ENCODE results near the gene KIRREL2. TPM values are rescaled to one million over a fixed set of nuclear protein-coding genes. Genes with fewer than 3 reads are reported as not detected.

Gene KIRREL2
- total RNA-seq, 1 experiment from 2014 or later: 5.0 TPM

Other genes starting within 250 kb of the KIRREL2 start
- 23.2 TPM for gene HAUS5, start 244.2 kb upstream of the KIRREL2 start, total RNA-seq (2021; ENCODE audit: unreplicated experiment)
- gene RBM42, start 227.9 kb upstream of the KIRREL2 start, total RNA-seq (2021; ENCODE audit: unreplicated experiment): 180 TPM
- 2.8 TPM for gene ETV2, start 215.2 kb upstream of the KIRREL2 start, total RNA-seq (2021; ENCODE audit: unreplicated experiment)
- gene COX6B1, start 208.6 kb upstream of the KIRREL2 start, total RNA-seq (2021; ENCODE audit: unreplicated experiment): 835 TPM
- 0.67 TPM for gene UPK1A, start 190.4 kb upstream of the KIRREL2 start, total RNA-seq (2021; ENCODE audit: unreplicated experiment)
- gene ZBTB32, start 152.4 kb upstream of the KIRREL2 start, total RNA-seq (2021; ENCODE audit: unreplicated experiment): not detected
- 68.8 TPM for gene KMT2B, start 138.9 kb upstream of the KIRREL2 start, total RNA-seq (2021; ENCODE audit: unreplicated experiment)
- gene IGFLR1, start 114.5 kb upstream of the KIRREL2 start, total RNA-seq (2021; ENCODE audit: unreplicated experiment): 12.5 TPM
- 29.8 TPM for gene U2AF1L4, start 111.5 kb upstream of the KIRREL2 start, total RNA-seq (2021; ENCODE audit: unreplicated experiment)
- gene PSENEN, start 111.3 kb upstream of the KIRREL2 start, total RNA-seq (2021; ENCODE audit: unreplicated experiment): 169 TPM
- gene LIN37, start 108.3 kb upstream of the KIRREL2 start, total RNA-seq (2021; ENCODE audit: unreplicated experiment): 23.5 TPM
- 0.87 TPM for gene HSPB6, start 99.9 kb upstream of the KIRREL2 start, total RNA-seq (2021; ENCODE audit: unreplicated experiment)
- gene PROSER3, start 98.7 kb upstream of the KIRREL2 start, total RNA-seq (2021; ENCODE audit: unreplicated experiment): 63.9 TPM
- 35.8 TPM for gene ARHGAP33, start 81.3 kb upstream of the KIRREL2 start, total RNA-seq (2021; ENCODE audit: unreplicated experiment)
- not detected for gene PRODH2, start 44.1 kb upstream of the KIRREL2 start, total RNA-seq (2021; ENCODE audit: unreplicated experiment)
- 0.67 TPM for gene NPHS1, start 4.4 kb upstream of the KIRREL2 start, total RNA-seq (2021; ENCODE audit: unreplicated experiment)
- 74.6 TPM for gene APLP1, start 11.7 kb downstream of the KIRREL2 start, total RNA-seq (2021; ENCODE audit: unreplicated experiment)
- gene NFKBID, start 43.6 kb downstream of the KIRREL2 start, total RNA-seq (2021; ENCODE audit: unreplicated experiment): 20.5 TPM
- 2.9 TPM for gene HCST, start 45.6 kb downstream of the KIRREL2 start, total RNA-seq (2021; ENCODE audit: unreplicated experiment)
- not detected for gene TYROBP, start 51.4 kb downstream of the KIRREL2 start, total RNA-seq (2021; ENCODE audit: unreplicated experiment)
- 16.7 TPM for gene LRFN3, start 79.5 kb downstream of the KIRREL2 start, total RNA-seq (2021; ENCODE audit: unreplicated experiment)
- gene SDHAF1, start 138.3 kb downstream of the KIRREL2 start, total RNA-seq (2021; ENCODE audit: unreplicated experiment): 19.0 TPM
- 1.1 TPM for gene SYNE4, start 151.9 kb downstream of the KIRREL2 start, total RNA-seq (2021; ENCODE audit: unreplicated experiment)
- gene ALKBH6, start 157.3 kb downstream of the KIRREL2 start, total RNA-seq (2021; ENCODE audit: unreplicated experiment): 44.8 TPM
- 4.7 TPM for gene CLIP3, start 176.0 kb downstream of the KIRREL2 start, total RNA-seq (2021; ENCODE audit: unreplicated experiment)
- 9.6 TPM for gene THAP8, start 197.4 kb downstream of the KIRREL2 start, total RNA-seq (2021; ENCODE audit: unreplicated experiment)
- 51.4 TPM for gene WDR62, start 198.0 kb downstream of the KIRREL2 start, total RNA-seq (2021; ENCODE audit: unreplicated experiment)